GM12865 (cell line): Measurements from ENCODE around the gene BORCS5.

Experiments used
- DNase-seq: peaks from one replicate; pipeline ENCODE4 v3.0.0; 2010; ENCODE audit warnings: low read depth
- H3K4me3 ChIP-seq: 2 replicates; pipeline ENCODE4 v1.5.1; 2011; ENCODE audit warnings: mild to moderate bottlenecking, low read depth, low read length, control low read depth
- CTCF ChIP-seq: IDR thresholded peaks from 2 replicates; pipeline ENCODE4 v1.5.1; 2011; ENCODE audit warnings: low read length, control low read depth, low read depth, inconsistent platforms; ENCODE audit not compliant: insufficient read depth; ENCODE audit errors: missing control alignments

BORCS5 gene

GRCh38 chr12:12482150-12482761 lies 125.4 kb downstream of the BORCS5 start:
- no peak overlapping the region for H3K4me3 ChIP-seq
- no peak for TF ChIP-seq CTCF
- no peak for DNase-seq

GRCh38 chr12:12482959-12483358 lies 126.1 kb downstream of the BORCS5 start:
- no peak for TF ChIP-seq CTCF
- DNase-seq, result peak; percentile 32
- no peak overlapping the region for H3K4me3 ChIP-seq

- no peak for TF ChIP-seq CTCF
- DNase-seq, result no peak
- no peak overlapping the region for H3K4me3 ChIP-seq
Measured at GRCh38 chr12:12483438-12483837, 126.6 kb downstream of the BORCS5 start.

GRCh38 chr12:12486661-12487240 lies 129.9 kb downstream of the BORCS5 start:
- no peak for TF ChIP-seq CTCF
- no peak overlapping the region for H3K4me3 ChIP-seq
- DNase-seq, result peak; percentile 58

GRCh38 chr12:12487490-12487889 lies 130.6 kb downstream of the BORCS5 start:
- TF ChIP-seq CTCF, result no peak

GRCh38 chr12:12488296-12488695 lies 131.4 kb downstream of the BORCS5 start:
- no peak for TF ChIP-seq CTCF
- no peak for DNase-seq
- H3K4me3 ChIP-seq, result no peak overlapping the region

More at GRCh38 chr12:12487490-12487889, 130.6 kb downstream of the BORCS5 start:
- DNase-seq, result no peak
- no peak overlapping the region for H3K4me3 ChIP-seq
